HUES6 (cell line): Measurements from ENCODE around the gene TTC28.
"Not testable (repeated sequence)": the region's sequence is repeated elsewhere in the genome, so short reads cannot be mapped to it uniquely, and the experiment has no call there.

Experiments
- H3K27ac ChIP-seq: 2 replicates; pipeline ENCODE4 v1.7.0; 2013; ENCODE audit warnings: low read depth, mild to moderate bottlenecking, low read length, inconsistent platforms
- H3K27me3 ChIP-seq: 2 replicates; pipeline ENCODE4 v1.6.1; 2013; ENCODE audit warnings: low read length; ENCODE audit not compliant: control insufficient read depth, insufficient read depth
- H3K36me3 ChIP-seq: 2 replicates; pipeline ENCODE4 v1.6.1; 2013; ENCODE audit warnings: low read length; ENCODE audit not compliant: control insufficient read depth, insufficient read depth
- H3K4me1 ChIP-seq: 2 replicates; pipeline ENCODE4 v1.6.1; 2013; ENCODE audit warnings: low read length; ENCODE audit not compliant: control insufficient read depth, insufficient read depth
- H3K4me3 ChIP-seq: 2 replicates; pipeline ENCODE4 v1.5.1; 2013; ENCODE audit warnings: low read depth, low read length
- H3K9ac ChIP-seq: one replicate; pipeline ENCODE4 v1.6.1; 2013; ENCODE audit warnings: mild to moderate bottlenecking, low read length
- H3K9me3 ChIP-seq: 2 replicates; pipeline ENCODE4 v1.6.1; 2013; ENCODE audit warnings: low read depth, low read length; ENCODE audit not compliant: control insufficient read depth, insufficient read depth

The TTC28 gene

DNA sequence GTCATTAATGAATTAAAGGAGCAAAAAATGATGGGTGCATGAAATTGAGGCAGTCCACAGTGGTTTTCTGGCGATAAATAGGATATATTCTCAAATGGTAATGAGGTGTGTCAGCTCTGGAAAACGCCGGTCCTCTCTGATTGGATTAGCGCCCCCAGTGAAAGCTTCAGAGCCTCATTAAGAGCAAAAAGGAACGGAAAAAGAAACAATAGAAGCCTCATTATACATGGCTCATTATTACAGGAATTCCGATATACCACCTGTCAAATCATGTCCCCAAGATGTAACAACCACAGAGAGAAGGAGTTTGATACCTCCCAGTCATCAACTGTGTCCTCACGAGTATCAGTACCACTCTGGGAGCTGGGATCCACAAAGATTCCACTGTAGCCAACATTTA, 584.9 kb downstream of the TTC28 start:
- H3K9ac ChIP-seq, result no peak overlapping the region
- no peaks in the 10 kb centered on the region for H3K36me3 ChIP-seq
- H3K4me1 ChIP-seq, result no peaks in the 10 kb centered on the region
- no peaks in the 10 kb centered on the region for H3K27me3 ChIP-seq
- H3K27ac ChIP-seq, result no peak overlapping the region
- no peaks in the 10 kb centered on the region for H3K9me3 ChIP-seq
- no peak overlapping the region for H3K4me3 ChIP-seq

DNA sequence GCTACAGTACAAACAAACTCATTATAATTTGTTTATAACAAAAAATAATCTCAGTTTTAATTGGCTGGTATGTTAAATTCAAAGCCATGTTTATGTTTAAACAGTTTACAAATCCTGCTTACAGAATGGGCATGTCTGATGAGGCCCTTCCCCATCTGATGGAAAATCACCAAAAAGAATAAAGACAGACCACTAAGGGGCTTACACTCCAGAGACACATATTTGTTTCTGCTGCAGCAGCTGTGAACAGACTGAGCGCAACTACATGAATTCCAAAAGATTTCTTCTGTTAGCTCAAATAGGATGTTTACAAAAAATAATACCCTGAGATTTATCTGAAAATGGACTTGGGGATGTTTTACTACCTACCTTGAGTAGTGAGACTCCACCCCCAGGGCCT, 585.9 kb downstream of the TTC28 start:
- Histone ChIP-seq H3K9ac (no peak overlapping the region), H3K27ac (no peak overlapping the region), H3K36me3 (no peaks in the 10 kb centered on the region), H3K4me3 (no peak overlapping the region), H3K9me3 (no peaks in the 10 kb centered on the region), H3K4me1 (no peaks in the 10 kb centered on the region), H3K27me3 (no peaks in the 10 kb centered on the region)

DNA sequence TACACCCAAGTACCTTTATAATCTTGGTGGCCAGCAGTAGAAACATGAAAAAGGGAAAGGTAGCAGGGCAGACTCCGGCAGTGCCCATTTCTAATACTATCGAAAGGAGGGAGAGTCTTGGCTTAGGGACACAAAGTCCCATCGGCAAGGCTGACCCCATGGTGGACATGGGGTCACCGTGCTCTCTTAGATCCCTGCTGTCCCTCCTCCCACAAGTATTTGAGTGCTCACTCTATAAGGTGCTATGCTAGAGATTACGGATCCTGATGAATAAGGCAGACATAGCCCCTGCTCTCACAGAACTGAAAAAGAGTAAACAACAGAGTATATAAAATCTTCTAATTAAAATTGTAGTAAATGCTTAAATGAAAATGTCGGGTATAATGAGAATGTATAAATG, 588.2 kb downstream of the TTC28 start:
- Histone ChIP-seq H3K4me3 (no peak overlapping the region), H3K9me3 (no peaks in the 10 kb centered on the region), H3K36me3 (no peaks in the 10 kb centered on the region), H3K9ac (no peak overlapping the region), H3K27me3 (no peaks in the 10 kb centered on the region), H3K4me1 (no peaks in the 10 kb centered on the region), H3K27ac (no peak overlapping the region)

DNA sequence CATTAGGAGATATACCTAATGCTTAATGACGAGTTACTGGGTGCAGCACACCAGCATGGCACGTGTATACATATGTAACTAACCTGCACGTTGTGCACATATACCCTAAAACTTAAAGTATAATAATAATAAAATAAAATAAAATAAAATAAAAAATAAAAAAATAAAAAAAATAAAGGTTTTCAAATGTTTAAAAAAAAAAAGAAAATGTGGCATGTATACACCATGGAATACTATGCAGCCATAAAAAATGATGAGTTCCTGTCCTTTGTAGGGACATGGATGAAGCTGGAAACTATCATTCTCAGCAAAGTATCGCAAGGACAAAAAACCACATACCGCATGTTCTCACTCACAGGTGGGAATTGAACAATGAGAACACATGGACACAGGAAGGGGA, 590.1 kb downstream of the TTC28 start:
- H3K27me3 ChIP-seq, H3K4me1 ChIP-seq: not testable (repeated sequence)

DNA sequence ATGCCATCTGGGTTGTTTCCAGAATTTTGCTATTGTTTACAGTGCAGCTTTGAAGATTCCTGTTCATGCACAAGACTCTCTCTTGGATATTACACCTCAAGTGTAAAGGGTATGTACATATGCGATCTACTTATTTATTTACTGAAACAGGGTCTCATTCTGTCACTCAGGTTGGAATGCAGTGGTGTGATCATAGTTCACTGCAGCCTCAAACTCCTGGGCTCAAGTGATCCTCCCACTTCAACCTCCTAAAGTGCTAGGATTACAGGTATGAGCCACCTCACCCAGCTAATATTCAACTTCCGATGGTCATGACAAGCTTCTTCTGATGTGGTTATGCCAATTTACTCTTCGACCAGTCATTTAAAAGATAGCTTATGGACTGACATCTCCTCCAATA, 602.5 kb downstream of the TTC28 start:
- Histone ChIP-seq H3K9me3 (no peaks in the 10 kb centered on the region), H3K4me3 (no peak overlapping the region), H3K27me3 (no peaks in the 10 kb centered on the region), H3K9ac (no peak overlapping the region), H3K4me1 (no peaks in the 10 kb centered on the region; the same call in 1 of the 2 replicates), H3K27ac (no peak overlapping the region), H3K36me3 (no peaks in the 10 kb centered on the region)

More for the DNA sequence above, 590.1 kb downstream of the TTC28 start:
- not testable (repeated sequence) for H3K27ac ChIP-seq, H3K36me3 ChIP-seq, H3K9ac ChIP-seq, H3K4me3 ChIP-seq, H3K9me3 ChIP-seq

DNA sequence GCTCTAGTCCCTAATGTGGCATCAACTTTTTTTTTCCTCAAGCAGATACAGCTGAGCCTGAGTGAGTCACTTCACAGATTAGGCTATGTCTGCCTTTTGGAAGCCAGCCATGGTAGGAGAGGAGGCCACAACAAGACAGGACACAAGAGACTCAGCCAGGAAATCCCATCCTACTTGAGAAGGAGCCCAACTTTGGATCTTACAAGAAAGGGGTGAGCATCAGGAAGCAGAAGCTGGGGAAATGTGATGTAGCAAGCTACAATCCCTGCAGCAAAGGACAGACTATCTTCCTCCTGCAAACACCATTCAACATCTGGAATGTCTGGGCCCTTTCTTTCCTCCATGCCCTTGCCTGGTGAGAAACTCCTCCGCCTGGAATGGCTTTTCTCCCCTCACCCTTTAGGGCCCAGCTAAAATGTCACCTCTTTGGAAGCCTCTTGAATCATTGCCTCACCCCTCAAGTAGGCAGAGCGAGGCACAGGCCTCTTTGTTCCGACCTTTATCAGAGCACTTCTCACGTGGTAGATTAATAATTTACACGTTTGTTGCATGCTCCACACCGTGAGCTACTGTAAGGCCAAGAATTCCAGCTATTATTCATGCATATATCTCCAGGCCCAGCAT, 604.2 kb downstream of the TTC28 start:
- no peak overlapping the region for H3K9ac ChIP-seq
- no peaks in the 10 kb centered on the region for H3K9me3 ChIP-seq
- H3K27me3 ChIP-seq, result no peaks in the 10 kb centered on the region
- H3K36me3 ChIP-seq, result no peaks in the 10 kb centered on the region
- H3K27ac ChIP-seq, result no peak overlapping the region
- H3K4me3 ChIP-seq, result no peak overlapping the region
- no peaks in the 10 kb centered on the region; the same call in 1 of the 2 replicates for H3K4me1 ChIP-seq

DNA sequence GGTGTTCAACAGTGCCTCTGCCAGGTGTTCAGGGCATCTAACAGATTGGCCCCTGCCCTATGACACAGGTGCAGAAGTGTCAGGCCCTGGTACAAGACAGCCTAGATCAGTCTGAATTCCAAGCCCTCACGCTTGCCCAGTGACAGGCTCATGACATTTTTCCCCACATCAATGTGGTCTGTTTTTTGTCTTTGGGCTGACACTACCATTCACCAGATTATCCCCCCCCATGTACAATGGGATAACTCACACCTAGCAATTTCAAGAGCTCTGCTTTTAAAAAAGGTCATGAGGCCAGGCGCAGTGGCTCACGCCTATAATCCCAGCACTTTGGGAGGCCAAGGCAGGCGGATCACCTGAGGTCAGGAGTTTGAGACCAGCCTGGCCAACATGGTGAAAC, 605.1 kb downstream of the TTC28 start:
- Histone ChIP-seq H3K36me3 (no peaks in the 10 kb centered on the region), H3K9ac (no peak overlapping the region), H3K9me3 (no peaks in the 10 kb centered on the region), H3K27me3 (no peaks in the 10 kb centered on the region), H3K4me1 (no peaks in the 10 kb centered on the region; the same call in 1 of the 2 replicates), H3K4me3 (no peak overlapping the region), H3K27ac (no peak overlapping the region)

DNA sequence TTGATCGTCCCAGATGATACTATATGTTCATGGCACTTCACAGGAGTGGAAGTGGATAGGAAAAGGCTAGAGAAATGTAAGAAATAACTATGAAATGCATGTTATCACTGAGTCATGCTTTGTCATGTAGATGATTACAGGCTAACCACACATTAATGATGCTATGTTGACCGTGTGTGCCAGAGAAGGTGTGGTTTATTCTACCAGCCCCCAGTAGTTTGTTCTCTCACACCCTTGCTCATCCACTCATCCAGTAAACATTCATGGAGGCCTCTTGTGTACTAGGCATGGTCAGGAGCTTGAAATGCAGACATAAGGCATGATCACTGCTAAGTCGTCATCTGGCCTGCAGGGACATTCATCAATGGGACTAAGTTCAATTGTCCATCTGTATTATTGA, 607.6 kb downstream of the TTC28 start:
- no peaks in the 10 kb centered on the region; the same call in 1 of the 2 replicates for H3K4me1 ChIP-seq

DNA sequence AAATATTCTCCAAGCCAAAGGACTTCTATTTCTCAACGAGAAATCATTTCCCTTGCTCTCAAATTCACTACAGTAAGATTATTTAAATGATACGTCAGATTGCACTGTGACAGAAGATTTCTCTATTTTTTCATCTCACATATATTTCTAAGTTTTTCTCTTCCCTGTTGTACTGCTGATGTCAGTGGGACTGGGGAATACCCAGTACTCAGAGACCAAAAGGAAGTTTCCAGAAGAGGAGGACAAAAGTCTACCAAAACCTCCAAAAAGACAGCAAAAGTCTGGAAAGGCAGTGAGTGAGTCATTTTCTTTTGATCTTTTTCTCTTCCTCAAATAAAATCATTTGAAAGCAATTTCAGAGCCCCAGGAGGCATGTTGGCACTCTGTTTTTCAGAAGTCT, 610.8 kb downstream of the TTC28 start:
- Histone ChIP-seq H3K27me3 (no peaks in the 10 kb centered on the region), H3K9ac (no peak overlapping the region), H3K4me1 (no peaks in the 10 kb centered on the region), H3K4me3 (no peak overlapping the region), H3K9me3 (no peaks in the 10 kb centered on the region), H3K27ac (no peak overlapping the region), H3K36me3 (no peaks in the 10 kb centered on the region)

More for the DNA sequence above, 607.6 kb downstream of the TTC28 start:
- H3K36me3 ChIP-seq, result no peaks in the 10 kb centered on the region
- H3K9ac ChIP-seq, result no peak overlapping the region
- H3K27ac ChIP-seq, result no peak overlapping the region
- H3K27me3 ChIP-seq, result no peaks in the 10 kb centered on the region
- no peaks in the 10 kb centered on the region for H3K9me3 ChIP-seq
- H3K4me3 ChIP-seq, result no peak overlapping the region

DNA sequence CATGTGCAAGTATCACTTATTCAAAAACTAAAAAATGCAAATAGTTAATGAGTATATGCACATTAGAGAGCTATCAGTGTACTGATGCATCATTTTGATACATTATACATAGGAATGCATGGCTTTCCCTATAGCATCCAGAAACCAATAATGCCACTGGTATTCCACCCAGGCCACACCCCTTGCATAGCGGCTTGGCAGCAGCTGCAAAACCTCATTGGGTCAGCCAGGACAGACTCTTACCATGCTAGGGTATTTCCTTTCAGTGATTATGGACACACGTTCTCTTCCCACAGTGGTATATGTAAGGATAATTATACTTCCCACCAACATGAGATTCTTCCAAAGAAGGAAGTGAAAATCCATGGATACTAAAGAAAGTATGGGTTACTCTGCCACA, 614.7 kb downstream of the TTC28 start:
- Histone ChIP-seq H3K9me3 (peaks cover 2% of the 10 kb centered on the region; the same call in 1 of the 2 replicates), H3K4me3 (no peak overlapping the region), H3K27ac (no peak overlapping the region), H3K9ac (no peak overlapping the region), H3K36me3 (no peaks in the 10 kb centered on the region), H3K4me1 (no peaks in the 10 kb centered on the region), H3K27me3 (no peaks in the 10 kb centered on the region)

DNA sequence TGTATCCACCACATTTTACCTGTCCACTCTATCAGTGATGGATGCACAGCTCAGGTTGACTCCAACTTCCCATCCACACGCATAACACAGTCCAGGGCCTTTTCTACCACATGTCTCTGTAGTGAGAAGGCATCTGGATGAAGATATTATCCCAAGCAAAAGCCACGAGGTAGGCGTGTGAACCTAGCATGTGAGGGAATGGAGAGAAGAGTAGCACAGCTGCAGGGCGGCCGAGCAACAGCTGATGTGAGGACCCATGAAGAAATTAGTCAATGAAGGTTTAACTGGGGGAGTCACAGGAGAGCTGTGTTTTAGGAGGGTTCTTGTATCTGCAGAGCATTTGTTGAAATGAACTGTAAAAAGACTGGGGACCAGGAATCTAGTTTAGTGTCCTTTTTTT, 616.0 kb downstream of the TTC28 start:
- Histone ChIP-seq H3K9ac (no peak overlapping the region), H3K4me3 (no peak overlapping the region), H3K9me3 (peaks cover 2% of the 10 kb centered on the region; the same call in 1 of the 2 replicates), H3K27me3 (no peaks in the 10 kb centered on the region), H3K27ac (no peak overlapping the region), H3K4me1 (no peaks in the 10 kb centered on the region), H3K36me3 (no peaks in the 10 kb centered on the region)

DNA sequence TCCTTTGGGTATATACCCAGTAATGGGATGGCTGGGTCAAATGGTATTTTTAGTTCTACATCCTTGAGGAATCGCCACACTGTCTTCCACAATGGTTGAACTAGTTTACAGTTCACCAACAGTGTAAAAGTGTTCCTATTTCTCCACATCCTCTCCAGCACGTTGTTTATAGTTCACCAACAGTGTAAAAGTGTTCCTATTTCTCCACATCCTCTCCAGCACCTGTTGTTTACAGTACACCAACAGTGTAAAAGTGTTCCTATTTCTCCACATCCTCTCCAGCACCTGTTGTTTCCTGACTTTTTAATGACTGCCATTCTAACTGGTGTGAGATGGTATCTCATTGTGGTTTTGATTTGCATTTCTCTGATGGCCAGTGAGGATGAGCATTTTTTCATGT, 619.0 kb downstream of the TTC28 start:
- H3K27ac ChIP-seq, H3K9ac ChIP-seq, H3K4me3 ChIP-seq, H3K9me3 ChIP-seq, H3K27me3 ChIP-seq, H3K4me1 ChIP-seq, H3K36me3 ChIP-seq: not testable (repeated sequence)
